Kidney (tissue), 14 donors: Measurements from ENCODE around the gene MAP3K7CL. TPM values are rescaled to one million over a fixed set of nuclear protein-coding genes. Genes with fewer than 3 reads are reported as not detected.

Experiments used
- DNase-seq, 5 donors: peaks; one replicate each; pipeline ENCODE4 v3.0.0-alpha.2; 2013 to 2020
- FAIRE-seq: peaks from 2 replicates; lab custom pipeline; 2012; peaks lifted over from hg19 to GRCh38; lab: Jason Lieb, UNC
- H3K27ac ChIP-seq, 2 donors: one replicate each; pipeline ENCODE4 v1.7.0; 2013; ENCODE audit warnings: low read depth in 2 of 2, low read length in 2 of 2, inconsistent platforms in 1 of 2
- H3K27me3 ChIP-seq: one replicate; pipeline ENCODE4 v1.7.1; 2013; ENCODE audit warnings: low read length, inconsistent platforms; ENCODE audit not compliant: control insufficient read depth, insufficient read depth
- H3K36me3 ChIP-seq, 3 donors: one replicate each; pipeline versions ENCODE4 v1.7.0 to v1.7.1; 2013; ENCODE audit warnings: low read length in 3 of 3, control low read depth in 1 of 3, inconsistent platforms in 1 of 3; ENCODE audit not compliant: insufficient read depth in 3 of 3, control insufficient read depth in 2 of 3
- H3K4me1 ChIP-seq, 3 donors: one replicate each; pipeline versions ENCODE4 v1.7.0 to v1.7.1; 2013; ENCODE audit warnings: low read length in 3 of 3, inconsistent platforms in 1 of 3, low read depth in 1 of 3; ENCODE audit not compliant: control insufficient read depth in 2 of 3, insufficient read depth in 2 of 3
- H3K4me3 ChIP-seq, 3 donors: one replicate each; pipeline versions ENCODE4 v1.7.0 to v1.8.1; 2013; ENCODE audit warnings: low read length in 3 of 3, control low read depth in 1 of 3, inconsistent platforms in 1 of 3
- H3K9ac ChIP-seq, 3 donors: one replicate each; pipeline versions ENCODE4 v1.7.0 to v1.7.1; 2013; ENCODE audit warnings: low read length in 3 of 3, control low read depth in 1 of 3, inconsistent platforms in 1 of 3
- H3K9me3 ChIP-seq, 3 donors: one replicate each; pipeline versions ENCODE4 v1.7.0 to v1.7.1; 2013; ENCODE audit warnings: low read length in 3 of 3, control low read depth in 1 of 3, inconsistent platforms in 1 of 3; ENCODE audit not compliant: control insufficient read depth in 2 of 3, insufficient read depth in 1 of 3
- intact Hi-C: fragments of 100-400 bp; cut with DNase I; formaldehyde crosslinking; loops from one replicate; pipeline ENCODE4 v1.11.1; 2022
- polyA plus RNA-seq: library from polyadenylated mRNA; stranded (reverse); fragments of 350-450 nt; fragmentation: Illumina TruSeq; extraction: RNeasy Lipid Tissue Mini Kit (QIAGEN cat#74804); gene quantifications from one replicate; pipeline ENCODE4 v1.2.3, GENCODE V29; 2014; ENCODE audit warnings: low read depth, low replicate concordance; ENCODE audit not compliant: insufficient read depth
- total RNA-seq: library from RNA; stranded (reverse); fragmentation: NEBNext Ultra II Directional; extraction: Animal tissue kit (Norgen Biotek cat#: 25700); gene quantifications from one replicate; pipeline ENCODE4 v1.2.1, GENCODE V29; 2021
- TF ChIP-seq, protein P1 (sequence below): IDR thresholded peaks from 3 replicates; pipeline ENCODE4 v1.5.1; 2012; ENCODE audit warnings: mild to moderate bottlenecking, moderate library complexity, borderline replicate concordance; ENCODE audit not compliant: insufficient read depth; ENCODE audit errors: extremely low read depth
- donor health status: control.
- donor health status: control.
- donor health status: control.
- donor health status: control.
- donor health status: control.
- donor health status: DM: yes; HTN: yes; CAD: no.
- donor health status: Normal renal cell carcinoma (clear cell type).

Gene MAP3K7CL
- total and polyA plus RNA-seq, 2 donors from 2014 or later: 5.4 to 12.7 TPM

DNA sequence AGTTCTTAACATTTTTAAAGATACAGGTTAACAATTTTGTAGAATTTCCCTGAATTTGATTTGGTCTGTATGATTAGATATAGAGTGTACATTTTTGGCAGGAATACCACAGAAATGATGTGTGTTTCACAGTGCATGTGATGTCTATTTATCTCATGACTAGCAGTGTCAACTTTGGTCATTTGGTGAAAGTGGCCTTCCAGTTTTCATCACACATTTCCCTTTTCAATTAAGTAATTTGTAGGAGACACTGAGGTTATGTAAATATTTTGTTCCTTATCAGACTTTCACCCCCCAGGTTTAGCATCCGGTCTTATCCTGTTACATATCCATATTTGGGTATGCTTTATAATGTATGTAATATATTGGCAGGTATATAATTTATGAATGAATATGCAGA, 41.8 kb downstream of the MAP3K7CL start:
- no peaks in the 10 kb centered on the region for H3K36me3 ChIP-seq
- TF ChIP-seq, protein P1, sequence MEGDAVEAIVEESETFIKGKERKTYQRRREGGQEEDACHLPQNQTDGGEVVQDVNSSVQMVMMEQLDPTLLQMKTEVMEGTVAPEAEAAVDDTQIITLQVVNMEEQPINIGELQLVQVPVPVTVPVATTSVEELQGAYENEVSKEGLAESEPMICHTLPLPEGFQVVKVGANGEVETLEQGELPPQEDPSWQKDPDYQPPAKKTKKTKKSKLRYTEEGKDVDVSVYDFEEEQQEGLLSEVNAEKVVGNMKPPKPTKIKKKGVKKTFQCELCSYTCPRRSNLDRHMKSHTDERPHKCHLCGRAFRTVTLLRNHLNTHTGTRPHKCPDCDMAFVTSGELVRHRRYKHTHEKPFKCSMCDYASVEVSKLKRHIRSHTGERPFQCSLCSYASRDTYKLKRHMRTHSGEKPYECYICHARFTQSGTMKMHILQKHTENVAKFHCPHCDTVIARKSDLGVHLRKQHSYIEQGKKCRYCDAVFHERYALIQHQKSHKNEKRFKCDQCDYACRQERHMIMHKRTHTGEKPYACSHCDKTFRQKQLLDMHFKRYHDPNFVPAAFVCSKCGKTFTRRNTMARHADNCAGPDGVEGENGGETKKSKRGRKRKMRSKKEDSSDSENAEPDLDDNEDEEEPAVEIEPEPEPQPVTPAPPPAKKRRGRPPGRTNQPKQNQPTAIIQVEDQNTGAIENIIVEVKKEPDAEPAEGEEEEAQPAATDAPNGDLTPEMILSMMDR: no peak
- H3K4me3 ChIP-seq: no peak overlapping the region
- H3K27me3 ChIP-seq: no peaks in the 10 kb centered on the region
- FAIRE-seq: no peak
- no peaks in the 10 kb centered on the region for H3K9me3 ChIP-seq
- H3K4me1 ChIP-seq: peaks cover 0 to 3% (median 0%) of the 10 kb centered on the region in 3 donors
- DNase-seq: no peak
- intact Hi-C loops: loop anchor here (10.0 kb wide), 1 partner anchor 133 kb away; no protein-coding TSS in a partner anchor
- H3K9ac ChIP-seq: no peak overlapping the region
- no peak overlapping the region for H3K27ac ChIP-seq

DNA sequence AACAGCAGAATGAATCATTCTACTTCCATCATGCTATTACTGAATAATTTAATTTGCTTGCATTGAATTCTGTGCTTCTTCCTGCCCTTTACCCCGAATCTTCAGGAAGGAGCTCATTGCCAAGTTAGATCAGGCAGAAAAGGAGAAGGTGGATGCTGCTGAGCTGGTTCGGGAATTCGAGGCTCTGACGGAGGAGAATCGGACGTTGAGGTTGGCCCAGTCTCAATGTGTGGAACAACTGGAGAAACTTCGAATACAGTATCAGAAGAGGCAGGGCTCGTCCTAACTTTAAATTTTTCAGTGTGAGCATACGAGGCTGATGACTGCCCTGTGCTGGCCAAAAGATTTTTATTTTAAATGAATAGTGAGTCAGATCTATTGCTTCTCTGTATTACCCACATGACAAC, 44.2 kb downstream of the MAP3K7CL start:
- TF ChIP-seq, protein P1: no peak
- peak overlapping the region in 1 of 2 donors; percentile 17 for H3K27ac ChIP-seq
- no peaks in the 10 kb centered on the region for H3K27me3 ChIP-seq
- intact Hi-C loops: loop anchor here (10.0 kb wide), 1 partner anchor 130 kb away; no protein-coding TSS in a partner anchor
- DNase-seq (no peak), FAIRE-seq (no peak)
- H3K4me1 ChIP-seq: peaks cover 0 to 3% (median 0%) of the 10 kb centered on the region in 3 donors
- H3K9ac ChIP-seq: no peak overlapping the region
- H3K9me3 ChIP-seq: no peaks in the 10 kb centered on the region
- H3K36me3 ChIP-seq: no peaks in the 10 kb centered on the region
- H3K4me3 ChIP-seq: no peak overlapping the region

DNA sequence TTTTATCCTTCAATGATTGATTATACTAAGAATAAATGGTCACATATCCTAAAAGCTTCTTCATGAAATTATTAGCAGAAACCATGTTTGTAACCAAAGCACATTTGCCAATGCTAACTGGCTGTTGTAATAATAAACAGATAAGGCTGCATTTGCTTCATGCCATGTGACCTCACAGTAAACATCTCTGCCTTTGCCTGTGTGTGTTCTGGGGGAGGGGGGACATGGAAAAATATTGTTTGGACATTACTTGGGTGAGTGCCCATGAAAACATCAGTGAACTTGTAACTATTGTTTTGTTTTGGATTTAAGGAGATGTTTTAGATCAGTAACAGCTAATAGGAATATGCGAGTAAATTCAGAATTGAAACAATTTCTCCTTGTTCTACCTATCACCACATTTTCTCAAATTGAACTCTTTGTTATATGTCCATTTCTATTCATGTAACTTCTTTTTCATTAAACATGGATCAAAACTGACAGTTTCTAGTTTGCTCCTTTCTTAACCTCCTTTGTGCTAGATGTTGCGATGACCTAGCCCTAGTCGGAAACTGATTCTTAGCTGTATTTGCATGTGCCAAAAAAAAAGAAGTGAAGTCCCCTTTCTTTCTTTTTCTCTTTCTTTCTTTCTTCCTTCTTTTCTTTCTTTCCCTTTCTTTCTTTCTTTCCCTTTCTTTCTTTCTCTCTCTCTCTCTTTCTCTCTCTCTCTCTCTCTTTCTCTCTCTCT, 45.1 kb downstream of the MAP3K7CL start:
- Histone ChIP-seq H3K4me3 (no peak overlapping the region), H3K4me1 (peaks cover 0 to 3% (median 0%) of the 10 kb centered on the region in 3 donors), H3K9ac (no peak overlapping the region), H3K27me3 (no peaks in the 10 kb centered on the region), H3K9me3 (no peaks in the 10 kb centered on the region), H3K36me3 (no peaks in the 10 kb centered on the region), H3K27ac (no peak overlapping the region)
- peak in 3 of 5 donors; percentile 11 to 85 (median 35) for DNase-seq
- no peak for FAIRE-seq
- intact Hi-C loops: loop anchor here (10.0 kb wide), 1 partner anchor 129 kb away; no protein-coding TSS in a partner anchor
- TF ChIP-seq, protein P1: no peak
